GM19463 (cell line): Measurements from ENCODE around the gene FAM240A.

Experiments used
- ATAC-seq: cut with Tn5 transposase; IDR thresholded peaks from one replicate; pipeline ENCODE4 v1.9.1; 2021; ENCODE audit warnings: mild to moderate bottlenecking, moderate library complexity; ENCODE audit not compliant: unreplicated experiment

Gene FAM240A

GRCh38 chr3:46624975-46625490, 12.7 kb downstream of the FAM240A start:
- no peak for ATAC-seq

- no peak for ATAC-seq
Observed at GRCh38 chr3:46626039-46626438, 13.7 kb downstream of the FAM240A start.

- ATAC-seq: no peak
Observed at GRCh38 chr3:46627078-46627477, 14.8 kb downstream of the FAM240A start.

GRCh38 chr3:46628901-46629369, 16.6 kb downstream of the FAM240A start:
- no peak for ATAC-seq

- peak; percentile 74 for ATAC-seq
Observed at GRCh38 chr3:46629551-46630517, 17.5 kb downstream of the FAM240A start.

GRCh38 chr3:46632792-46633191, 20.5 kb downstream of the FAM240A start:
- no peak for ATAC-seq

GRCh38 chr3:46634856-46635255, 22.5 kb downstream of the FAM240A start:
- ATAC-seq: no peak

GRCh38 chr3:46639221-46639620, 26.9 kb downstream of the FAM240A start:
- ATAC-seq: no peak

- no peak for ATAC-seq
Observed at GRCh38 chr3:46640927-46641326, 28.6 kb downstream of the FAM240A start.

GRCh38 chr3:46642971-46643370, 30.6 kb downstream of the FAM240A start:
- ATAC-seq: no peak

- ATAC-seq: no peak
Observed at GRCh38 chr3:46643701-46644100, 31.4 kb downstream of the FAM240A start.

- no peak for ATAC-seq
Observed at GRCh38 chr3:46646700-46647099, 34.4 kb downstream of the FAM240A start.

- no peak for ATAC-seq
Observed at GRCh38 chr3:46648096-46648495, 35.8 kb downstream of the FAM240A start.

- no peak for ATAC-seq
Observed at GRCh38 chr3:46649436-46649835, 37.1 kb downstream of the FAM240A start.

- no peak for ATAC-seq
Observed at GRCh38 chr3:46651084-46651483, 38.8 kb downstream of the FAM240A start.

- no peak for ATAC-seq
Observed at GRCh38 chr3:46655271-46655670, 42.9 kb downstream of the FAM240A start.

- ATAC-seq: no peak
Observed at GRCh38 chr3:46656778-46657556, 44.6 kb downstream of the FAM240A start.

GRCh38 chr3:46659285-46659684, 47.0 kb downstream of the FAM240A start:
- ATAC-seq: no peak

- no peak for ATAC-seq
Observed at GRCh38 chr3:46660003-46660402, 47.7 kb downstream of the FAM240A start.

GRCh38 chr3:46660543-46661523, 48.5 kb downstream of the FAM240A start:
- no peak for ATAC-seq
